GM19438 (cell line): ENCODE measurements around the gene MRS2.

Experiments
- ATAC-seq: cut with Tn5 transposase; IDR thresholded peaks from one replicate; pipeline ENCODE4 v1.9.1; 2021; ENCODE audit warnings: low read depth; ENCODE audit not compliant: unreplicated experiment

MRS2 gene

GRCh38 chr6:24426729-24427446 is 24.2 kb downstream of the MRS2 start:
- ATAC-seq, result no peak

GRCh38 chr6:24428615-24429014 is 25.9 kb downstream of the MRS2 start:
- ATAC-seq, result no peak

- no peak for ATAC-seq
Measured at GRCh38 chr6:24429146-24429545, 26.4 kb downstream of the MRS2 start.

- no peak for ATAC-seq
Measured at GRCh38 chr6:24430086-24430485, 27.4 kb downstream of the MRS2 start.

GRCh38 chr6:24431045-24431451 is 28.3 kb downstream of the MRS2 start:
- no peak for ATAC-seq

GRCh38 chr6:24432611-24433010 is 29.9 kb downstream of the MRS2 start:
- no peak for ATAC-seq

GRCh38 chr6:24436979-24437378 is 34.2 kb downstream of the MRS2 start:
- ATAC-seq, result no peak

GRCh38 chr6:24439858-24440539 is 37.3 kb downstream of the MRS2 start:
- ATAC-seq, result no peak

- no peak for ATAC-seq
Measured at GRCh38 chr6:24440897-24441598, 38.3 kb downstream of the MRS2 start.

- no peak for ATAC-seq
Measured at GRCh38 chr6:24441599-24441904, 38.8 kb downstream of the MRS2 start.

GRCh38 chr6:24444588-24444987 is 41.9 kb downstream of the MRS2 start:
- ATAC-seq, result no peak

- no peak for ATAC-seq
Measured at GRCh38 chr6:24445704-24446103, 43.0 kb downstream of the MRS2 start.

GRCh38 chr6:24446670-24447069 is 43.9 kb downstream of the MRS2 start:
- no peak for ATAC-seq

- ATAC-seq, result no peak
Measured at GRCh38 chr6:24448396-24448795, 45.7 kb downstream of the MRS2 start.

GRCh38 chr6:24448828-24449525 is 46.2 kb downstream of the MRS2 start:
- no peak for ATAC-seq

- no peak for ATAC-seq
Measured at GRCh38 chr6:24451581-24452388, 49.0 kb downstream of the MRS2 start.

GRCh38 chr6:24453921-24454320 is 51.2 kb downstream of the MRS2 start:
- ATAC-seq, result no peak

GRCh38 chr6:24454452-24454851 is 51.7 kb downstream of the MRS2 start:
- ATAC-seq, result no peak

GRCh38 chr6:24455061-24455460 is 52.3 kb downstream of the MRS2 start:
- ATAC-seq, result no peak

- no peak for ATAC-seq
Measured at GRCh38 chr6:24458134-24458533, 55.4 kb downstream of the MRS2 start.
